ENCODE results near the gene APBA1.

The APBA1 gene

DNA sequence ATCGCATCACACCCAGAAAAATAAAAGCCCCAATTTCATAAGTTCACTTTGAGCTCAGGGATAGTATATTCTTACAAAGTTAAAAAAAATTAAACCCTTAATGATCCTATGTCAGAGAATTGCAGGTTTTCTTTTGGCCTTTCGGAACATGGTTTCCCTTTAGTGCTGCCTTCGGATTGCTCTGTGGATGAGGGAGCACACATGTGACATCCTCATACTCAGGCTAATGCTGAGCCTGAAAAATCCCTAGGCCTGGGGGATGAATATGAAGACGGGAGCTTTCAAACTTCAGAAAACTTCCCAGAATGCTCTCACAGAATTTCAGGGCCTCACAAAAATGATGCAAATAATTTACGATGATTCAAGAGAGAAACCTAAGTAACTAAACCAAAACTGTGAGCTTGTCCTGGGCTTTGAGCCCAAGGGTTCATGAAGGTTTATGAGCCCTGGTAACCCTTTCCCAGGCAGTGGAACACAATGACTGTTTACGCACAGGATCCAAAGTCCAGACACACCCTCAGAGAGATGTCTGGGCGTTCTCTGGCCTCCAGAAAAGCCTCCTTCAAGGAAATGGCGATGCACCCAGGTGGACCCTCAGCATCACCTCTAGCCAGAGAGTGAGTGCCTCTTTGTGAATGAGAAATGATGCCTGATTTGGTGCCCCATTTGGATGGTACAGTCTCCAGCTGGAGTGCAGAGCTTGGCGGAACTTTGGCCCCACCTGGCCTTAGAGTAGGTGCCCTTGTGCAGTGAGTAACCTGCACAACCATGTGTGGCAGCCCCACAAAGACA lies 201.8 kb downstream of the APBA1 start:
- Mint-ChIP-seq H3K4me1 (ENCODE audit: low read depth) (no peaks in the 10 kb centered on the region), H3K36me3 (ENCODE audit: low read depth) (peaks cover 14% of the 10 kb centered on the region), H3K27ac (no peak overlapping the region), H3K27me3 (no peaks in the 10 kb centered on the region), H3K9me3 (no peaks in the 10 kb centered on the region), H3K4me3 (no peak overlapping the region)
- intact Hi-C loops (cut with micrococcal nuclease) = no loop called here

DNA sequence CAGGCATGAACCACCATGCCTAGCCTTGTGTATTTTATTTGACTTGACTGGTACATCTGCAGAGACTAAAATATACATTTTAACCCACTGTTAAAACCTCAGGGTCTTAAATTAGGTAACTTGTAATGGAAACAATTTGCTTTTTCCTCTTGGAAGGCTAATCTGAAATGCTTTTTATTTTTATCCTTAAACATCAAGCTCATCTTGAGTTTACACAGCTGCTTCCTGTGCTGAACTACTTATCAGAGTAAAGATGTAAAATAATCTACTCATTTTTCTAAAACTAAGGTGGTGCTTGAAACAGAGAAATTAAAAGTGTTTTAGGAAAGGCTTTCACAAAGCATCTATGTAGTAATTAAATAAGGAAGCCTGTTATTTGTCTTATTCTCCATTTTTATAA lies 203.0 kb downstream of the APBA1 start:
- H3K27ac Mint-ChIP-seq = no peak overlapping the region
- H3K4me3 Mint-ChIP-seq = no peak overlapping the region
- H3K4me1 Mint-ChIP-seq (ENCODE audit: low read depth) = peaks cover 4% of the 10 kb centered on the region
- no peaks in the 10 kb centered on the region for H3K27me3 Mint-ChIP-seq
- H3K36me3 Mint-ChIP-seq (ENCODE audit: low read depth) = peaks cover 14% of the 10 kb centered on the region
- intact Hi-C loops (cut with micrococcal nuclease) = no loop called here
- no peaks in the 10 kb centered on the region for H3K9me3 Mint-ChIP-seq

GRCh38 chr9:69468380-69468779 lies 203.8 kb downstream of the APBA1 start:
- peaks cover 14% of the 10 kb centered on the region for H3K36me3 Mint-ChIP-seq (ENCODE audit: low read depth)

DNA sequence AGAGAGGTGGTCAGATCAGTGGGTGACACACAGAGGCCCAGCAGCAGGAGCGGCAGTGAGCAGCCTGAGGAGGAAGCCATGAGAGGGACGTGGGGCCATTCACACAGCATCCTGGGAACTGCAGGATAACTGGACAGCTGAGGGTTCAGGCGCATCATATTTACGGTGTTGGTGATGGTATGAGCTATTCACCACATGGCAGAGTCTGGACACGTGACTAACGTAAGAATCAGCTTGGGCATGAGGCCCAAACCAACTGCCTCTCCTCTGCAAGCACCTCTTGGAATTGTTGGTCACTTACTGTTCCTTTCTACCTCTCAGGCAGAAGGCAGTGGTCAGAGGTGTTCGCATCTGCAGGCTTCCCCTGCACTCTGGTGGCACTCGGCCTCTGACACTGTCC lies 206.0 kb downstream of the APBA1 start:
- H3K9me3 Mint-ChIP-seq = no peaks in the 10 kb centered on the region
- intact Hi-C loops (cut with micrococcal nuclease) = no loop called here
- H3K4me3 Mint-ChIP-seq = no peak overlapping the region
- peaks cover 14% of the 10 kb centered on the region for H3K36me3 Mint-ChIP-seq (ENCODE audit: low read depth)
- H3K27ac Mint-ChIP-seq = no peak overlapping the region
- no peaks in the 10 kb centered on the region for H3K27me3 Mint-ChIP-seq
- peaks cover 13% of the 10 kb centered on the region for H3K4me1 Mint-ChIP-seq (ENCODE audit: low read depth)

More at GRCh38 chr9:69468380-69468779, 203.8 kb downstream of the APBA1 start:
- Mint-ChIP-seq H3K27me3 (no peaks in the 10 kb centered on the region), H3K27ac (no peak overlapping the region), H3K4me3 (no peak overlapping the region), H3K9me3 (no peaks in the 10 kb centered on the region), H3K4me1 (ENCODE audit: low read depth) (peaks cover 12% of the 10 kb centered on the region)
- intact Hi-C loops (cut with micrococcal nuclease) = no loop called here

GRCh38 chr9:69465473-69465872 lies 206.7 kb downstream of the APBA1 start:
- H3K4me3 Mint-ChIP-seq = no peak overlapping the region
- H3K27me3 Mint-ChIP-seq = no peaks in the 10 kb centered on the region
- intact Hi-C loops (cut with micrococcal nuclease) = no loop called here
- H3K36me3 Mint-ChIP-seq (ENCODE audit: low read depth) = peaks cover 14% of the 10 kb centered on the region
- H3K27ac Mint-ChIP-seq = no peak overlapping the region
- peaks cover 13% of the 10 kb centered on the region for H3K4me1 Mint-ChIP-seq (ENCODE audit: low read depth)
- no peaks in the 10 kb centered on the region for H3K9me3 Mint-ChIP-seq

DNA sequence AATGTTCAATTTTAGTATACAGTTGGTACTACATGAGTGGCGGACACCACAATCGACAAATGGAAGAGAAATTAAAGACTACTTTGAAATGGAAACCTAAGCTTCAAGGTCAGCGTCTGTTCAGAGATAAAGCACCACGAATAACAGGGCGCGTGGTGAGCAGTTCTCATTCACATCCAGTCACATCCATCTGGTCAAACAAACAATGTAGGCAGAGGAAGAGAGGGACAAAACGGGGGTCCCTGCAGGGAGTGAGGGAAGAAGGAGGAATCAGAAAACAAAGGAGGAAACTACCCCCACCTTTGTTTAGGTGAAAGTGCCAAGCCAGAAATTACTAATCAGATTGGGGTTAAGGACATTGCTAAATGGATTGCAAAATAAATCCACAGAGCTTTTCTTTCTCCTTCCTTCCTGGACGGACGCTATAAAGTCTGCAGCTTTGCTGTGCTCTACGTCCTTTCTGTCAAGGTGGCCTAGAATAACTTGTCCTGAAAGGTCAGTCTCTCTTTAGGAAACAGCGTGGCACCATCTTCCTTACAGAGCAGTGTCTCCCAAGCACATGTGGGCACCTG lies 208.6 kb downstream of the APBA1 start:
- Mint-ChIP-seq H3K4me3 (no peak overlapping the region), H3K36me3 (ENCODE audit: low read depth) (peaks cover 14% of the 10 kb centered on the region), H3K9me3 (no peaks in the 10 kb centered on the region), H3K27ac (no peak overlapping the region), H3K27me3 (no peaks in the 10 kb centered on the region), H3K4me1 (ENCODE audit: low read depth) (peaks cover 14% of the 10 kb centered on the region)
- intact Hi-C loops (cut with micrococcal nuclease) = no loop called here

- peaks cover 14% of the 10 kb centered on the region for H3K36me3 Mint-ChIP-seq (ENCODE audit: low read depth)
- H3K27ac Mint-ChIP-seq = no peak overlapping the region
- no peaks in the 10 kb centered on the region for H3K9me3 Mint-ChIP-seq
- intact Hi-C loops (cut with micrococcal nuclease) = no loop called here
- H3K27me3 Mint-ChIP-seq = no peaks in the 10 kb centered on the region
- H3K4me3 Mint-ChIP-seq = no peak overlapping the region
- peaks cover 24% of the 10 kb centered on the region for H3K4me1 Mint-ChIP-seq (ENCODE audit: low read depth)
These were observed 209.8 kb downstream of the APBA1 start for GRCh38 chr9:69462394-69462793.

DNA sequence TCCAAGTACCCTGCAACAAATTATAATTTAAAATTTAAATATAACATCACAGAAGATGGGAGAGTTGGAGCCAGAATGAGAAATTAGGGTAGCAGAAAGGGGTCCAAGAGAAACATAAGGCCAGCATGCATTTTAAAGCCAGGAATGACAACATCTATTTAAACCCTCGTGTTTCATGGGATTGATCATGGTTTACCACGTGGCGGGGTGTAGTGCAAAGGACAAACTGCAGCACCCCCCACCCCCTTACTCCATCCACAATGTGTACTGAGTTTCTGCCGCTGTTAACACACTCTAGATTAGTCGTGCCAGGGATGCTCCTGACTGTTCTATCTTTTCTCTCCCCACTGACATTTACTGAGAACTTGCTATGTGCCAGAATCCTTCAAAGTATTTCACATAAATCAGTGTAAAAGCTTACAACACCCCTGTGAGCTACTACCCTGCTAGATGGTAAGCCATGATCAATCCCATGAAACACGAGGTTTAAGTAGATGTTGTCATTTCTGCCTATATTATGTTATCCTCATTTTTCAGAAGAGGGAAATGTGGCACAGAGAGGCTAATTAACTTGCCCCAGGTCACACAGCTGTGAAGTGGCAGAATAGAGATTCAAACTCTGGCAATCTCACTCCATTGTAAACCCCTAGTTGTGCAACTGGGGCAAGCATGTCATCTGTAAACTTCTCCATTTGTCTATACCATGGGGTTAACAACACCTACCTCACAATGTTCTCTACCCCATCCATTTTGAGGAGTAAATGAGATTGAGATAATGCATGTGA lies 210.9 kb downstream of the APBA1 start:
- intact Hi-C loops (cut with micrococcal nuclease) = no loop called here
- Mint-ChIP-seq H3K27me3 (no peaks in the 10 kb centered on the region), H3K36me3 (ENCODE audit: low read depth) (peaks cover 7% of the 10 kb centered on the region), H3K4me1 (ENCODE audit: low read depth) (peaks cover 24% of the 10 kb centered on the region), H3K27ac (no peak overlapping the region), H3K4me3 (no peak overlapping the region), H3K9me3 (no peaks in the 10 kb centered on the region)

- intact Hi-C loops (cut with micrococcal nuclease) = no loop called here
- no peak overlapping the region for H3K4me3 Mint-ChIP-seq
- no peaks in the 10 kb centered on the region for H3K9me3 Mint-ChIP-seq
- H3K27ac Mint-ChIP-seq = no peak overlapping the region
- peaks cover 15% of the 10 kb centered on the region for H3K36me3 Mint-ChIP-seq (ENCODE audit: low read depth)
- no peaks in the 10 kb centered on the region for H3K27me3 Mint-ChIP-seq
- H3K4me1 Mint-ChIP-seq (ENCODE audit: low read depth) = peaks cover 25% of the 10 kb centered on the region
These were observed 212.2 kb downstream of the APBA1 start for GRCh38 chr9:69460012-69460411.

DNA sequence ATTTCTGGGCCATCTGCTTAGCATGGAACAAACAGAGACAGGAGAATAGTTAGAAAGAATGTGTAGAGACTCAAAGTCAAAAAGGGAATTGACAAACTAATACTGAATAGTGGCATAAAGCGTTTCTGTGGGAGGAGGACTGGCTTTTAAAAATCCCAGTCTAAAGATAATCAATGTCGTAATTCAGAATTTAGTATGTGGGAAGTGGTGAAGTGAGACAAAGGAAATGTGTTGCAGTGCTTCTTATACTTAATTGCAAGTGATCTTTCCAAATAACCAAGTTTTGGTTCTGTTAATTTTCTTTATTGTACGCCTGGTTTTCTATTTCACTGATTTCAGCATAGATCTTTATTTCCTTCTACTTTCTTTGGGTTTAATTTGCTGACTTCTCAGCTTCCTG lies 214.0 kb downstream of the APBA1 start:
- peaks cover 18% of the 10 kb centered on the region for H3K36me3 Mint-ChIP-seq (ENCODE audit: low read depth)
- no peaks in the 10 kb centered on the region for H3K27me3 Mint-ChIP-seq
- H3K4me3 Mint-ChIP-seq = no peak overlapping the region
- intact Hi-C loops (cut with micrococcal nuclease) = no loop called here
- no peak overlapping the region for H3K27ac Mint-ChIP-seq
- no peaks in the 10 kb centered on the region for H3K9me3 Mint-ChIP-seq
- H3K4me1 Mint-ChIP-seq (ENCODE audit: low read depth) = peaks cover 19% of the 10 kb centered on the region

GRCh38 chr9:69456201-69456600 lies 216.0 kb downstream of the APBA1 start:
- H3K4me1 Mint-ChIP-seq (ENCODE audit: low read depth) = peaks cover 19% of the 10 kb centered on the region
- H3K9me3 Mint-ChIP-seq = no peaks in the 10 kb centered on the region
- no peaks in the 10 kb centered on the region for H3K27me3 Mint-ChIP-seq
- peaks cover 18% of the 10 kb centered on the region for H3K36me3 Mint-ChIP-seq (ENCODE audit: low read depth)
- no peak overlapping the region for H3K27ac Mint-ChIP-seq
- intact Hi-C loops (cut with micrococcal nuclease) = no loop called here
- no peak overlapping the region for H3K4me3 Mint-ChIP-seq

DNA sequence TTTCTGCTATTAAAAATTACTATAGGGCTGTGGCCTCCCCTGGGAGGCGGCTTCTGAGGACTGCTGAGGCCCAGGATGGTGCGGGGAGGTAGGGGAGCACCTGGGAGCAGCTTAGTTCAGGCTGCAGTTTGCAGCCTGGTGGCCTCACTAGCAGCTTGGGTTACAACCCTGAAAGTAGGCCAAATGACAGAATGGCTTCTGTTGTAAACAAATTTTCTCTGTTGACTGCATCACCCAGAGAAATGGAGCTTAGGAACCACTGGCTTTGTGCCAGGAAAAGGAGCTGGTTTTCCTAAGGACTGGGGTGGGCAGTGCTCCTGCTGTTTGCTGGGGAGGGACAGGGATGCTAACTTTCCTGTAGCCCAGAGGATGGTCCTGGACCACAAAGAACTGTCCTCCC lies 216.9 kb downstream of the APBA1 start:
- intact Hi-C loops (cut with micrococcal nuclease) = no loop called here
- Mint-ChIP-seq H3K27me3 (no peaks in the 10 kb centered on the region), H3K4me1 (ENCODE audit: low read depth) (peaks cover 19% of the 10 kb centered on the region), H3K4me3 (no peak overlapping the region), H3K36me3 (ENCODE audit: low read depth) (peaks cover 18% of the 10 kb centered on the region), H3K27ac (no peak overlapping the region), H3K9me3 (no peaks in the 10 kb centered on the region)

GRCh38 chr9:69454321-69454720 lies 217.8 kb downstream of the APBA1 start:
- Mint-ChIP-seq H3K4me3 (no peak overlapping the region), H3K9me3 (no peaks in the 10 kb centered on the region), H3K36me3 (ENCODE audit: low read depth) (peaks cover 19% of the 10 kb centered on the region), H3K27ac (no peak overlapping the region), H3K27me3 (no peaks in the 10 kb centered on the region), H3K4me1 (ENCODE audit: low read depth) (peaks cover 19% of the 10 kb centered on the region)
- intact Hi-C loops (cut with micrococcal nuclease) = no loop called here

DNA sequence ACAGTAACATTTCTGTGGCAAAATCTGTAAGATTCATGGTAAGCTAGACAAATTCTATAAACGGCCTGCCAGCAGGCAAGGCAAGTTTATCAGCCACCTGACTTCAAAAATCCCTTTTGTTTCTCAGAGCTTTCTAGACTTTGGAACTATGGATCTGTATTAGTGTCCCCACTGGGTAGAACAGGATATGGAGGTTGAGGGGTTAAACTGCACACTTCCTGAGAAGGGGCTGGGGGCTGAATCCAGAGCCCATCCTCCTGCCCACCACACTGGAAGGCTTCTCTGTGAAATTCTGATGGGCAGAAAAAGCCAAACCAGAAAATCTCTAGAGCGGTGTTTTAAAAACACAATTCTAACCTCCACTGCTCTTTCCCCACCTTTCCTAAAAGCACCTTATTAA lies 218.4 kb downstream of the APBA1 start:
- Mint-ChIP-seq H3K36me3 (ENCODE audit: low read depth) (peaks cover 25% of the 10 kb centered on the region), H3K27me3 (no peaks in the 10 kb centered on the region), H3K27ac (no peak overlapping the region), H3K9me3 (no peaks in the 10 kb centered on the region), H3K4me3 (no peak overlapping the region), H3K4me1 (ENCODE audit: low read depth) (peaks cover 19% of the 10 kb centered on the region)
- intact Hi-C loops (cut with micrococcal nuclease) = no loop called here

All from dendritic cell treated with granulocyte-macrophage colony-stimulating factor and Interleukin-4, amounts not matched to agents 40 ng/mL and 50 ng/mL, for 4 days (primary cell).